Brain microvascular endothelial cell (primary cell): ENCODE results near the gene TBC1D3C.
"Not testable (repeated sequence)": the region's sequence is repeated elsewhere in the genome, so short reads cannot be mapped to it uniquely, and the experiment has no call there.

ENCODE experiments used
- DNase-seq: peaks from one replicate; pipeline ENCODE4 v3.0.0-alpha.2; 2020
- H3K27ac ChIP-seq: fragments of 250-450 bp; sonication (Bioruptor Pico); 2 replicates; pipeline ENCODE4 v1.5.1; 2020; ENCODE audit warnings: mild to moderate bottlenecking, moderate library complexity
- H3K27me3 ChIP-seq: fragments of 250-450 bp; sonication (Bioruptor Pico); replicated peaks from 2 replicates; pipeline ENCODE4 v1.5.1; 2020; ENCODE audit warnings: mild to moderate bottlenecking
- H3K36me3 ChIP-seq: fragments of 250-450 bp; sonication (Bioruptor Pico); replicated peaks from 2 replicates; pipeline ENCODE4 v1.5.1; 2020; ENCODE audit warnings: mild to moderate bottlenecking
- H3K4me3 ChIP-seq: 2 replicates; pipeline ENCODE4 v1.5.1; 2011; ENCODE audit warnings: low read depth, mild to moderate bottlenecking, control low read depth, low read length, moderate library complexity
- in situ Hi-C: cut with HindIII; loops from 2 replicates; pipeline ENCODE4 v1.10.0; 2017; ENCODE audit warnings: low sequenced_read_pairs, low pct_ligation_motif_present

Gene TBC1D3C

GRCh38 chr17:38068534-38068933 is at the start of gene TBC1D3C:
TBC1D3C (minus strand) TSS chr17:38068634; CDS start chr17:38067066, 1,568 bp downstream.
- H3K4me3 ChIP-seq, DNase-seq, H3K36me3 ChIP-seq, H3K27me3 ChIP-seq, H3K27ac ChIP-seq, in situ Hi-C loops: not testable (repeated sequence)

- H3K27ac ChIP-seq, in situ Hi-C loops, H3K27me3 ChIP-seq, H3K4me3 ChIP-seq, H3K36me3 ChIP-seq, DNase-seq: not testable (repeated sequence)
Observed at GRCh38 chr17:38099262-38099661, 30.8 kb upstream of the TBC1D3C start.

GRCh38 chr17:38094059-38094694 is 25.7 kb upstream of the TBC1D3C start:
- DNase-seq, H3K27ac ChIP-seq, H3K4me3 ChIP-seq, H3K27me3 ChIP-seq, H3K36me3 ChIP-seq, in situ Hi-C loops: not testable (repeated sequence)

GRCh38 chr17:38088120-38088519 is 19.7 kb upstream of the TBC1D3C start:
- H3K4me3 ChIP-seq, in situ Hi-C loops, DNase-seq, H3K36me3 ChIP-seq, H3K27me3 ChIP-seq, H3K27ac ChIP-seq: not testable (repeated sequence)

- H3K4me3 ChIP-seq, H3K36me3 ChIP-seq, H3K27me3 ChIP-seq, H3K27ac ChIP-seq, in situ Hi-C loops, DNase-seq: not testable (repeated sequence)
Observed at GRCh38 chr17:38087344-38087743, 18.9 kb upstream of the TBC1D3C start.
